HG02973 (cell line): ENCODE measurements around the gene STXBP2.

Source experiments
- ATAC-seq: cut with Tn5 transposase; IDR thresholded peaks from one replicate; pipeline ENCODE4 v1.9.1; 2021; ENCODE audit warnings: moderate library complexity; ENCODE audit not compliant: unreplicated experiment

STXBP2 gene

DNA sequence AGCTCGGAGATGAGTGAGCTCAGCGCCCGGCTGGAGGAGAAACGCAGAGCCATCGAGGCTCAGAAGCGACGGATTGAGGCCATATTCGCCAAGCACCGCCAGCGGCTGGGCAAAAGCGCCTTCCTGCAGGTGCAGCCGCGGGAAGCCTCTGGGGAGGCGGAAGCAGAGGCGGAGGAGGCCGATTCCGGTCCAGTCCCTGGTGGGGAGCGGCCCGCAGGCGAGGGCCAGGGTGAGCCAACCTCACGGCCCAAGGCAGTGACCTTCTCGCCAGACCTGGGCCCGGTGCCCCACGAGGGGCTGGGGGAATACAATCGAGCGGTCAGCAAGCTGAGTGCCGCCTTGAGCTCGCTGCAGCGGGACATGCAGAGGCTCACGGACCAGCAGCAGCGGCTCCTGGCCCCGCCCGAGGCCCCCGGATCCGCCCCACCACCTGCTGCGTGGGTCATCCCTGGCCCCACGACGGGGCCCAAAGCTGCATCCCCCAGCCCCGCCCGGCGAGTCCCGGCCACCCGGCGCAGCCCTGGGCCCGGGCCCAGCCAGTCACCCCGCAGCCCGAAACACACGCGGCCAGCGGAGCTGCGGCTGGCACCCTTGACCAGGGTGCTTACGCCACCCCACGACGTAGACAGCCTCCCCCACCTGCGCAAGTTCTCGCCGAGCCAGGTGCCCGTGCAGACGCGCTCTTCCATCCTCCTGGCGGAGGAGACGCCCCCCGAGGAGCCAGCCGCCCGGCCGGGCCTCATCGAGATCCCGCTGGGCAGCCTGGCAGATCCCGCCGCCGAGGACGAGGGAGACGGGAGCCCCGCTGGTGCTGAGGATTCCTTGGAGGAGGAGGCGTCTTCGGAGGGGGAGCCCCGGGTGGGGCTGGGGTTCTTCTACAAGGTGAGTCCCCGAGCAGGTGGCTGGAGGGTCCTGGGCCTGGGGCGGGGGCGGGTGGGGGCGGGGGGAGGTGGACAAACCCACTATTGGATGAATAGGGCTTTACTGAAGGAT, 24.3 kb upstream of the STXBP2 start:
- ATAC-seq: no peak

DNA sequence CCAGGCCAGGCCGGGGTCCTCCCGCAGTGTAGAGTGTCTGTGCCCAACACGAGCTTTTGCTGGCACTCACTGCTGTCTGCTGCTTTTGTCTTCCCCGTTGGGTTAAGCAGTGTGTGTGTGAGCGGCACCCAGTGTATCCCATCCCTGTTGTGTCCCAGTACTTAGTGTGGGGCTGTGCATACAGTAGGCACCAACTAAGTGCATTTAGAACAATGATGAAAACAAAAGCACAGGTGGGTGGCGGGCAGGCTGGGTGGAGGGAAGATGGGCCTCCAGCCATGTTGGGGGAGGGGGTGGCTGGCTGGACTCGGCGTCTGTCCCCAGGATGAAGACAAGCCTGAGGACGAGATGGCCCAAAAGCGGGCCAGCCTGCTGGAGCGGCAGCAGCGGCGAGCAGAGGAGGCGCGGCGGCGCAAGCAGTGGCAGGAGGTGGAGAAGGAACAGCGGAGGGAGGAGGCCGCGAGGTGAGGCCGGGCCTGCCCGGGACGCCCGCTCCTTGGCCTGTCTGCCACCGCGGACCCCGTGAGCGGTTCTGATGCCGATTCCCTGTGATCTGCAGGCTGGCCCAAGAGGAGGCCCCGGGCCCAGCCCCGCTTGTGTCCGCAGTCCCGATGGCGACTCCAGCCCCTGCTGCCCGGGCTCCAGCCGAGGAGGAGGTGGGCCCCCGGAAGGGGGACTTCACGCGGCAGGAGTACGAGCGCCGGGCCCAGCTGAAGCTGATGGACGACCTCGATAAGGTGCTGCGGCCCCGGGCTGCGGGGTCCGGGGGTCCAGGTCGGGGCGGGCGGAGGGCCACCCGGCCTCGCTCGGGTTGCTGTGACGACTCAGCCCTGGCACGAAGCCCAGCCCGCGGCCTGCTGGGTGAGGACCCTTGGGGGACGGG, 21.8 kb upstream of the STXBP2 start:
- no peak for ATAC-seq

DNA sequence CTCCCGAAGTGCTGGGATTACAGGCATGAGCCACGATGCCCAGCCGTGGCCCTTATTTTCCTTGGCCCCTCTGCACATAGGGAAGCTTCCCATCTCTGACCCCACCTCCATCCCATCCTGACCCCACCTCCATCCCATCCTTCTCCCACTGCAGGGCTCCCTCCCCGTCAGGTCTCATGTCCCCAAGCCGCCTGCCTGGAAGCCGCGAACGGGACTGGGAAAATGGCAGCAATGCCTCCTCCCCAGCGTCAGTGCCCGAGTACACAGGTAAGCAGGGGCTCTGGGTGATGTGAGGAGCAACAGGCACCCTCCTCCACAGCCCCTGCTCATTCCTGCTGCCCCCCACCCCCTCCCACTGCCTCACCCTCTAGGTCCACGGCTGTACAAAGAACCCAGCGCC, 19.7 kb upstream of the STXBP2 start:
- no peak for ATAC-seq

GRCh38 chr19:7617735-7618134, 19.2 kb upstream of the STXBP2 start:
- no peak for ATAC-seq

DNA sequence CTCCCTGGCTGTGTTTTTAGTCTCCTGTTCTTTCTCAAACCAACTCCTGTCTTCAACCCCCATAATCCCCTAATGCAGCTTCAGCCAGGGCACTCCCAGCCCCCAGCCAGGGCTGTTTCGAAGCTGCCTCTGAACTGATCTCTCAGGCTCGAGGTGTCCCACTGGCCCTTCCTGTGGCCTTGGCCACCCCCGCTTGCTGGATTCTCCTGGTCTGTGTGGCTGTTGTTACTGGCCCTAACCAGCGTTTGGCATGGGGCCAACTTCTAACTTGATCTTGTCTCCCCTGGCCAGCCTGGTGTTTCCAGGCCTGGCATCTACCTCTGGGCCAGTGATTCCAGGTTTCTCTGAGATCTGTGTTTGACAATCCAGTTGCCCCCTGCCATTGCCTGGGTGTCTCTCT, 18.6 kb upstream of the STXBP2 start:
- no peak for ATAC-seq

DNA sequence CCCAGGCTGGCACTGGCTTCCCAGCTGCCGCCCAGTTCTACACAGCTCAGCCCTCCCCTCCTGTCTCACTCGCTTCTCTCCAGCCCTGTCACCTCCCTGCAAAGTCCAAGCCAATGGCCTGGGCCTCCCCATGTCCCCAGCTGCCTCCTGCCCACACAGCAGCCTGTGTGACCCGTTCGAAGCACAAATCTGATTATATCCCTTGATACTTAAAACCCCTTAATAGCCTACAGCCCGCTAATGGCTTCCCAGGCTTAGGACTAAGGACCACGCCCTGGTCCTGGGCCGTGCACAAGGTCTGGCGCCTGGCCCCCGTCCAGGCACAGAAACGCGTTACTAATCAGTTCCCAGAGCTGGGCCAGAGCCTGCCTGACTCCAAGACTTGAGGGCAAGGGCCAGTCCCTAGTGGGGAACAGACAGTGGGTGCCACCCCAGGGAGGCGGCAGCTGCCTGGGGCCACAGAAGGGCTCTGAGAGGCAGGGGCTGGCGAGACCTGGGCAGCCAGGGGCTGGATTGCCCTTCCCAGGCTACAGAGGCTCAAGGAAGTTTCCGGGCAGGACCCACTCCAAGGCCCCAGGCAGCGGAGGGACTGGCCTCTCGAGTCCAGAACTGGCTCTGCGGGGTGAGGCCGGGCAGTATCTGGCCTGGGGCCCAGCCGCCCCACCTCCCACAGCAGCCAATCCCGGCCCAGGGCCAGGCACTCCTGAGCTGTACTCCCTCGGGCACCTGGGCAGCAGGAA, 18.0 kb upstream of the STXBP2 start:
- no peak for ATAC-seq

- no peak for ATAC-seq
Observed at GRCh38 chr19:7619671-7620441, 17.1 kb upstream of the STXBP2 start.

DNA sequence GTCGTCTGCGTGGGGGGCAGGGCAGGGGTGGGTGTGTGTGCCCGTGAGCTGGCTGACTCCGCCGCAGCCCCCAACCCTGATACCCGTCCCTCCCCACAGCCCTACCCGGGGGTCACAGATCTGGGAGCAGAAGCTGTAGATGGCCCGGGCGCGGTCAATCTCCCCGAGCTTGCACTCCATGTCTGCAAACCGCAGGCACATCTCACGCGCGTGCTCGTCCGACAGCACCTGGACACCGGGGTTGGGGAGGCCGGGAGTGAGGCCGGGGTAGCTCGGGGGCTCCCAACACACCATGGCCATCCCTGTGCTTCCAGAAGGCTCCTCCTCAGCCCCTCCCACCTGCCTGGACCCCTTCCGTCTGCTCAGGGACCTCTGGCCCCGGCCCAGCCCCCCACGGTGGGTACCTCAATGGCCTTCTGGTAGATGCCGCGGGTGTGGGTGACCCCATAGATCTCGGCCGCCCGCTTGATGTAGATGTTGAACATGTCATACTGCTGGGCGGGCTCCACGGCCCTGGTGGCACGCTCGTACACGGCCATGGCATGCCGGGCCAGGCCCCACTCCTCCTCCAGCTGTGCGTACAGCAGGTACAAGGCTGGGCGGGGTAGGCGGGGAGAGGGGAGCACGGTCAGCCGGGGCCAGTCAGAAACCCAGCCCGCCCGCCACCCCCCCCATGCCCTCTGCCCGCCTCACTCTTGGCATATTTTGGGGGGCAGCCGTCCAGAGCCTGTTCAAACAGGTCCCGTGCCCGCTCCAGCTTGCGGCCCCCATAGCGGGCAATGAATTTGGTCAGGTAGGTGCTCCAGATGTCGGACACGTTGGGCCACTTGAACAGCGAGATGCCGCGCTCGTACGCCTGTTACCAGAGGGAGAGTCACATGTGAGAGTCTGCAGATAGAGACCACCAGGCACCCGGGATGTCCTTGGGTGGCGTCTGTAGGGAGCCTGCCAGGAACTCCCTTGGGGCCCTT, 16.2 kb upstream of the STXBP2 start:
- no peak for ATAC-seq

- no peak for ATAC-seq
Observed at GRCh38 chr19:7622933-7623685, 13.8 kb upstream of the STXBP2 start.

- ATAC-seq: no peak
Observed at GRCh38 chr19:7623725-7624603, 12.9 kb upstream of the STXBP2 start.

DNA sequence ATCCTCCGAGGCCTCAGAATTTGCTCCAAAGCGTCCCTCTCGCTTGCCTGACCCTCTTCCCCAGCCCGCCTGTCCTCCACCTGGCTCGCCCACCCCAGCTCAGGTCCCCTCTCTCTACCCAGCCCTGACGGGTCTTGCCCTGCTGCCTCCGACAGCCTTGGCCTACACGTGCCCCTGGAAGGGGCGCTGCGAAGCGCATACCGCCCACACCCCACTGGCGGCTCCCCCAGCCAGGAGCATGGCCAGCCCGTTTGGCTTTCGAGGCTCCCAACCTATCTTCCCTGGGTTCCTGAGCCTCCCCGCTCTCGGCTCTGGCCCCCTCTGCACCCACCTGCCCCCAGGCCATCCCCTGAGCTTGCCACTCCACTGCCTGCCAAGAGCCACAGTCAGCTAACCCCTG, 12.1 kb upstream of the STXBP2 start:
- no peak for ATAC-seq

- ATAC-seq: no peak
Observed at GRCh38 chr19:7625763-7626372, 11.0 kb upstream of the STXBP2 start.

- no peak for ATAC-seq
Observed at GRCh38 chr19:7627166-7627565, 9.7 kb upstream of the STXBP2 start.

DNA sequence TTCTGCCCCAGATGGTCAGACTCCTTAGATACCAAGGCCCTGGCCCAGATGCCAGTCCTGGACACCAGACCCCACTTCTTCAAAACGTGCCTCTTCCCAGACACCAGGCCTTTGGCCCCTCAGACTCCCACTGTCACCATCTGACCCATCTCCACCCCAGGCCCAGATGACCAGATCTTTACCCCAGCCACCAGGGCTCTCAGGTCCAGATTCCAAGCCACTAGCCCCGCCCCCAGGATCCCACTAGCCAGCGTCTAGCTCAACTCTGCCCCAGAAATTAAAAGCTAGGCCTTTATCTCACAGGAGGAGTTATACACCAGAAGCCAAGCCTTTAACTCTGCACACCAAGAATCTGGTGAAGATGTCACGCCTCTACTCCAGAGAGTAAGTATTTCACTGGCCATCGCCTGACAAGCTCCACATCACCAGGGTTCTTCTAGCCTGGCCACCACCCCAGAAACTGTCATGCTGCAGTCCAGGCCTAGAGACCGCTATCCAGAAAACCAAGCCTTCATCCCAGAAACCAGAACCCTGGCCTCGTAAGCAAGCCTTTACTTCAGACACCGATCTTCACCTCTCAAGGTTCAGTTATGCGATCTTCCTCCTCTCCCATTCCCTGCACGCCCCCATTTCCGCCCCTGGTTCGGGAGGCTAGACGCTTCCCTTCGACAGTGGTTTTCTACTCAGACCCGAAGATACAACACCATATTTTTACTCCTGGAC, 8.2 kb upstream of the STXBP2 start:
- no peak for ATAC-seq

DNA sequence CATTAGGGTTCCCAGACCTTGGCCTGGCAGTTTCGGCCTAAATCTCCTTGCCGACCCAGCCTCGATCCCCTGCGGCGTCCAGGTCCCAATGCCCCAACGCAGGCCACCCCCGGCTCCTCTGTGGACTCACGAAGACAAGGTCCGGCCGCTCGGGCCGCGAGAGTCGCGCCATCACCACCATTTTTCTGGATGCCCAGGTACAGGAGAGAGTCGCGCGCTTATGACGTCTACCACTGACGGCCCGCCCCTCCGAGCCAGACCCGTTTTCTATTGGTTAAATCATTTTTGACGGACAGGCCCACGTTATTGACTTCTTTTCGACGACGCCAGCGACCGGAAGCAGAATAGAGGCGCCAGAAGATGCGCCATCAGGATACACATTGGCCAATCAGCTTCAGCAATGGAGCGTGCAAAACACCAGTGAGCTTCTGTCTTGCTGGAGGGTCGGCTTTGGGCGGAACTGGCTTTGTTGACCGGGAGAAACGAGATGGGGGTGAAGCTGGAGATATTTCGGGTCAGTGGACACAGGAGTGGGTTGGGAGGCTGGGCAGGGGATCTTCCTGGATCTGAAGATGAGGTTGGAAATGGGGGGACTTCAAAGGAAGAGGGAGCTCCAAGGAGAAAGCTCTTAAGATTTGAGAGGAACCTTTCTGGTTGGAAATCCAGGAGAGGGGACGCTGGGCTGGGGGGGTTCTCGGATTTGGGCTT, 7.4 kb upstream of the STXBP2 start, which contains the start of the genes PET100 and XAB2:
TSS of gene PET100 (plus strand) at position 447 of the 708 bp plus-strand sequence. CDS start at position 488, 41 bp downstream.
TSS of gene XAB2 (minus strand) at position 199 of the 708 bp plus-strand sequence. CDS start at position 181, 18 bp downstream.
- ATAC-seq: peak; percentile 71
